GM12878 (cell line): ENCODE results near the gene BICRA.

Experiments used
- EP300 ChIP-seq, 2 experiments: fragments of 150-350 bp in 1 of 2; IDR thresholded peaks; 2 replicates each; pipeline ENCODE4 v1.6.1; 2011 to 2012; ENCODE audit warnings: low read depth in 2 of 2, low read length in 2 of 2, borderline replicate concordance in 1 of 2, improper control_type of control experiment in 1 of 2, inconsistent platforms in 1 of 2; ENCODE audit not compliant: control insufficient read depth in 1 of 2
- ESRRA ChIP-seq: IDR thresholded peaks from 2 replicates; pipeline ENCODE4 v1.6.1; 2012; ENCODE audit warnings: mild to moderate bottlenecking, low read length, improper control_type of control experiment
- EZH2 ChIP-seq: IDR thresholded peaks from 2 replicates; pipeline ENCODE4 v1.6.1; 2012; ENCODE audit warnings: low read depth, mild to moderate bottlenecking, control low read depth, inconsistent platforms, low read length, borderline replicate concordance; ENCODE audit not compliant: control insufficient read depth
- NKRF ChIP-seq: fragments of 450-650 bp; conservative IDR thresholded peaks from 2 replicates; pipeline ENCODE4 v1.6.1; 2017; ENCODE audit warnings: mild to moderate bottlenecking, moderate library complexity
- RCOR1 ChIP-seq: conservative IDR thresholded peaks from 2 replicates; pipeline ENCODE4 v1.6.1; 2012; ENCODE audit warnings: low read depth, low read length, improper control_type of control experiment
- RFX5 ChIP-seq: IDR thresholded peaks from 2 replicates; pipeline ENCODE4 v1.6.1; 2011; ENCODE audit warnings: low read depth, low read length, improper control_type of control experiment
- USF2 ChIP-seq: IDR thresholded peaks from 2 replicates; pipeline ENCODE4 v1.6.1; 2011; ENCODE audit warnings: low read depth, low read length, improper control_type of control experiment, borderline replicate concordance
- TF ChIP-seq, protein P1 (sequence below): IDR thresholded peaks from 2 replicates; pipeline ENCODE4 v1.6.1; 2011; ENCODE audit warnings: low read depth, mild to moderate bottlenecking, low read length, moderate library complexity, borderline replicate concordance; ENCODE audit errors: extremely low read depth

GRCh38 chr19:47681388-47681787 is 72.5 kb downstream of the BICRA start:
- TF ChIP-seq USF2 (no peak), RFX5 (no peak), EP300 (IDR thresholded peaks at IDR 0.05; ENCODE audit: borderline replicate concordance in 1 of 2, control insufficient read depth in 1 of 2, low read depth in 2 of 2, low read length in 2 of 2) (no peak), ESRRA (no peak), RCOR1 (no peak), EZH2 (no peak), NKRF (no peak)
- TF ChIP-seq, protein P1, sequence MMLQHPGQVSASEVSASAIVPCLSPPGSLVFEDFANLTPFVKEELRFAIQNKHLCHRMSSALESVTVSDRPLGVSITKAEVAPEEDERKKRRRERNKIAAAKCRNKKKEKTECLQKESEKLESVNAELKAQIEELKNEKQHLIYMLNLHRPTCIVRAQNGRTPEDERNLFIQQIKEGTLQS: no peak
